ENCODE measurements around the gene UGT1A3. TPM values are rescaled to one million over a fixed set of nuclear protein-coding genes. Genes with fewer than 3 reads are reported as not detected.

UGT1A3 gene
- total RNA-seq, 1 donor from 2014 or later, result not detected

- no peak overlapping the region for H3K4me3 Mint-ChIP-seq
- TF ChIP-seq CTCF (conservative IDR thresholded peaks at IDR 0.05), result no peak
- peaks cover 12% of the 10 kb centered on the region for H3K4me1 Mint-ChIP-seq
- no peak for DNase-seq (ENCODE audit: low read depth, low spot score)
- H3K27ac Mint-ChIP-seq (ENCODE audit: unreplicated experiment), result no peak overlapping the region
- no peaks in the 10 kb centered on the region for H3K36me3 Mint-ChIP-seq (ENCODE audit: low read depth)
- H3K9me3 Mint-ChIP-seq, result no peaks in the 10 kb centered on the region
- no peaks in the 10 kb centered on the region for H3K27me3 Mint-ChIP-seq (ENCODE audit: low read depth)
These were observed 90.1 kb downstream of the UGT1A3 start for GRCh38 chr2:233818639-233819621.

- Mint-ChIP-seq H3K27me3 (ENCODE audit: low read depth) (no peaks in the 10 kb centered on the region), H3K4me3 (no peak overlapping the region), H3K4me1 (peaks cover 12% of the 10 kb centered on the region), H3K27ac (ENCODE audit: unreplicated experiment) (peak overlapping the region; percentile 57), H3K9me3 (no peaks in the 10 kb centered on the region), H3K36me3 (ENCODE audit: low read depth) (no peaks in the 10 kb centered on the region)
- no peak for DNase-seq (ENCODE audit: low read depth, low spot score)
- TF ChIP-seq CTCF (conservative IDR thresholded peaks at IDR 0.05), result no peak
These were observed 91.3 kb downstream of the UGT1A3 start for GRCh38 chr2:233819884-233820773.

GRCh38 chr2:233820774-233821105, 91.9 kb downstream of the UGT1A3 start:
- DNase-seq (ENCODE audit: low read depth, low spot score), result no peak
- TF ChIP-seq CTCF (conservative IDR thresholded peaks at IDR 0.05), result no peak
- H3K4me1 Mint-ChIP-seq, result peaks cover 12% of the 10 kb centered on the region
- no peak overlapping the region for H3K27ac Mint-ChIP-seq (ENCODE audit: unreplicated experiment)
- no peaks in the 10 kb centered on the region for H3K36me3 Mint-ChIP-seq (ENCODE audit: low read depth)
- no peaks in the 10 kb centered on the region for H3K9me3 Mint-ChIP-seq
- H3K27me3 Mint-ChIP-seq (ENCODE audit: low read depth), result no peaks in the 10 kb centered on the region
- H3K4me3 Mint-ChIP-seq, result no peak overlapping the region

DNA sequence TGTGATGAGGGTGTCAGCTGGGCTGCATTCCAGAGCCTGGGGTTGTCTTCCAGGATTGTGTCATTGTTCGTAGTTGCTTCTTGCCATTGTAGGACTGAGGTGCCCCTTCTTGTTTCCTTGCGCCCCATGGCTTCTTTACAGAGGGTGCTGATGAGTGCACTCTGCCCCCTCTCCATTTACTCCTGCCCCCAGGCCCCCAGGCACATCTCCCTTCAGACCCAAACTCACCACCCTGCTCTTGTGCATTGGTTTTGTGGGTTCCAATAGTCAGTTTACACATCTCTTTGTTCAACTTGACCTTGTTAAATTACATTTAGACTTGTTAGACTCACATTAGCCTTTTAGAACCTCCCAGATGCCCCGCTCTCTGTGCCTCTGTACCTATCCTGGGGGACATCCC, 92.4 kb downstream of the UGT1A3 start:
- Mint-ChIP-seq H3K9me3 (no peaks in the 10 kb centered on the region), H3K36me3 (ENCODE audit: low read depth) (no peaks in the 10 kb centered on the region), H3K4me1 (peaks cover 9% of the 10 kb centered on the region), H3K27ac (ENCODE audit: unreplicated experiment) (no peak overlapping the region), H3K4me3 (no peak overlapping the region), H3K27me3 (ENCODE audit: low read depth) (no peaks in the 10 kb centered on the region)
- no peak for DNase-seq (ENCODE audit: low read depth, low spot score)
- TF ChIP-seq CTCF (conservative IDR thresholded peaks at IDR 0.05), result no peak

DNA sequence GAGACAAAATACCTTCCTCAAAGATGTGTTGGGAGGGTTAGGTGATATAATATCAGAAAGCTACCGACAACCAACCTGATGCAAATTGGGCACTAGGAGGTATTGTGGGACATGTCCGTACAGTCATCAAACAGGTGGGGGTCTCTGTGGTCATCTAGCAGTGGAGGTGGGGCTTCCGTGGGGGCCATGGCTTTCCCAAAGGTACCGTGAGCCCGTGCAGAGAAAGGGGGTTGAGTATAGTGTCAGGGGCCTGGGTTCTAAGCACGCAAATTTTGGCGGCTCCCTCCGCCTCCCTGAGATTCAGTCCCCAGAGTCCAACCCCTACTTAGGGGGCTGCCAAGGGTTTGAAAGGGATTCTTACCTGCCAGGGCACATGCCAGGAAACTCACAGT, 92.9 kb downstream of the UGT1A3 start:
- no peak overlapping the region for H3K27ac Mint-ChIP-seq (ENCODE audit: unreplicated experiment)
- peaks cover 4% of the 10 kb centered on the region for H3K4me1 Mint-ChIP-seq
- no peak overlapping the region for H3K4me3 Mint-ChIP-seq
- H3K27me3 Mint-ChIP-seq (ENCODE audit: low read depth), result no peaks in the 10 kb centered on the region
- H3K36me3 Mint-ChIP-seq (ENCODE audit: low read depth), result no peaks in the 10 kb centered on the region
- no peak for DNase-seq (ENCODE audit: low read depth, low spot score)
- H3K9me3 Mint-ChIP-seq, result no peaks in the 10 kb centered on the region
- no peak for TF ChIP-seq CTCF (conservative IDR thresholded peaks at IDR 0.05)
